HL-60 (cell line): ENCODE measurements around the gene SORD.
"Not testable (repeated sequence)": the region's sequence is repeated elsewhere in the genome, so short reads cannot be mapped to it uniquely, and the experiment has no call there.

Experiments
- CTCF ChIP-seq: IDR thresholded peaks from one replicate; pipeline ENCODE4 v1.5.1; 2011; ENCODE audit warnings: low read length, control low read depth, inconsistent platforms; ENCODE audit not compliant: insufficient read depth
- GABPA ChIP-seq: IDR thresholded peaks from 2 replicates; pipeline ENCODE4 v1.6.1; 2012; ENCODE audit warnings: low read depth
- POLR2AphosphoS5 ChIP-seq: IDR thresholded peaks from 2 replicates; pipeline ENCODE4 v1.6.1; 2012; ENCODE audit warnings: low read depth
- TF ChIP-seq, protein P1 (sequence below): IDR thresholded peaks from 2 replicates; pipeline ENCODE4 v1.6.1; 2012; ENCODE audit warnings: low read depth; ENCODE audit not compliant: insufficient replicate concordance

- TF ChIP-seq CTCF, GABPA, POLR2AphosphoS5: not testable (repeated sequence)
- TF ChIP-seq, protein P1, sequence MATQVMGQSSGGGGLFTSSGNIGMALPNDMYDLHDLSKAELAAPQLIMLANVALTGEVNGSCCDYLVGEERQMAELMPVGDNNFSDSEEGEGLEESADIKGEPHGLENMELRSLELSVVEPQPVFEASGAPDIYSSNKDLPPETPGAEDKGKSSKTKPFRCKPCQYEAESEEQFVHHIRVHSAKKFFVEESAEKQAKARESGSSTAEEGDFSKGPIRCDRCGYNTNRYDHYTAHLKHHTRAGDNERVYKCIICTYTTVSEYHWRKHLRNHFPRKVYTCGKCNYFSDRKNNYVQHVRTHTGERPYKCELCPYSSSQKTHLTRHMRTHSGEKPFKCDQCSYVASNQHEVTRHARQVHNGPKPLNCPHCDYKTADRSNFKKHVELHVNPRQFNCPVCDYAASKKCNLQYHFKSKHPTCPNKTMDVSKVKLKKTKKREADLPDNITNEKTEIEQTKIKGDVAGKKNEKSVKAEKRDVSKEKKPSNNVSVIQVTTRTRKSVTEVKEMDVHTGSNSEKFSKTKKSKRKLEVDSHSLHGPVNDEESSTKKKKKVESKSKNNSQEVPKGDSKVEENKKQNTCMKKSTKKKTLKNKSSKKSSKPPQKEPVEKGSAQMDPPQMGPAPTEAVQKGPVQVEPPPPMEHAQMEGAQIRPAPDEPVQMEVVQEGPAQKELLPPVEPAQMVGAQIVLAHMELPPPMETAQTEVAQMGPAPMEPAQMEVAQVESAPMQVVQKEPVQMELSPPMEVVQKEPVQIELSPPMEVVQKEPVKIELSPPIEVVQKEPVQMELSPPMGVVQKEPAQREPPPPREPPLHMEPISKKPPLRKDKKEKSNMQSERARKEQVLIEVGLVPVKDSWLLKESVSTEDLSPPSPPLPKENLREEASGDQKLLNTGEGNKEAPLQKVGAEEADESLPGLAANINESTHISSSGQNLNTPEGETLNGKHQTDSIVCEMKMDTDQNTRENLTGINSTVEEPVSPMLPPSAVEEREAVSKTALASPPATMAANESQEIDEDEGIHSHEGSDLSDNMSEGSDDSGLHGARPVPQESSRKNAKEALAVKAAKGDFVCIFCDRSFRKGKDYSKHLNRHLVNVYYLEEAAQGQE = not testable (repeated sequence)
Observed at GRCh38 chr15:44988870-44989219, 34.1 kb upstream of the SORD start.
